OCI-LY1 (cell line): ENCODE results near the gene NME8.

Source experiments
- CTCF ChIP-seq: fragments of 200-600 bp; sonication (generic), shearing (Covaris generic); IDR thresholded peaks from 2 replicates; pipeline ENCODE4 v1.5.1; 2017; ENCODE audit warnings: mild to moderate bottlenecking, antibody characterized with exemption, low read length, moderate library complexity, mixed read lengths
- EZH2 ChIP-seq: fragments of 200-600 bp; sonication (generic), shearing (Covaris generic); IDR thresholded peaks from 2 replicates; pipeline ENCODE4 v1.8.0; 2017; ENCODE audit warnings: borderline replicate concordance, mixed run types, mild to moderate bottlenecking, antibody characterized with exemption, low read length, moderate library complexity, mixed read lengths

GRCh38 chr7:37930226-37930948 lies 82.0 kb downstream of the NME8 start:
- TF ChIP-seq CTCF (no peak), EZH2 (no peak)
